K562 (cell line): ENCODE data around the gene ARAF. TPM values are rescaled to one million over a fixed set of nuclear protein-coding genes. Genes with fewer than 3 reads are reported as not detected.

Experiments used
- ARID3B ChIP-seq: fragments of 250-450 bp; sonication (Bioruptor Pico); IDR thresholded peaks from 2 replicates; pipeline ENCODE4 v1.4.0; 2020; ENCODE audit warnings: borderline replicate concordance
- CBX2 ChIP-seq: fragments of 200-600 bp; sonication (generic); IDR thresholded peaks from one replicate; pipeline ENCODE4 v1.6.1; 2012; ENCODE audit warnings: mild to moderate bottlenecking, low read length, inconsistent platforms; ENCODE audit not compliant: insufficient read depth, poor library complexity, severe bottlenecking
- CSDE1 ChIP-seq, 2 experiments: fragments of 450-650 bp; IDR thresholded peaks; 2 replicates each; pipeline ENCODE4 v1.6.1; 2016; ENCODE audit warnings: mild to moderate bottlenecking in 1 of 2
- CXXC5 ChIP-seq: fragments of 250-450 bp; sonication (Bioruptor Pico); IDR thresholded peaks from 2 replicates; pipeline ENCODE4 v1.8.0; 2022; ENCODE audit warnings: inconsistent platforms, mild to moderate bottlenecking, moderate library complexity
- EP300 ChIP-seq: IDR thresholded peaks from 2 replicates; pipeline ENCODE4 v1.6.1; 2012; ENCODE audit warnings: low read length, improper control_type of control experiment
- HDAC3 ChIP-seq: fragments of 450-650 bp; IDR thresholded peaks from 2 replicates; pipeline ENCODE4 v1.6.1; 2018; ENCODE audit warnings: borderline replicate concordance, mild to moderate bottlenecking, moderate library complexity; ENCODE audit not compliant: partially characterized antibody
- ILK ChIP-seq: fragments of 450-650 bp; IDR thresholded peaks from 2 replicates; pipeline ENCODE4 v1.6.1; 2016; ENCODE audit warnings: missing genetic modification characterization, low read depth, mild to moderate bottlenecking, missing compliant biosample characterization, moderate library complexity, borderline replicate concordance
- JUNB ChIP-seq: fragments of 450-650 bp; formaldehyde crosslinking; conservative IDR thresholded peaks from 2 replicates; pipeline ENCODE4 v1.4.0; 2020; ENCODE audit warnings: mild to moderate bottlenecking
- KAT2B ChIP-seq: IDR thresholded peaks from one replicate; pipeline ENCODE4 v1.6.1; 2012; ENCODE audit warnings: low read depth, mild to moderate bottlenecking, control low read depth, inconsistent platforms, low read length, moderate library complexity
- LARP7 ChIP-seq: fragments of 450-650 bp; IDR thresholded peaks from 2 replicates; pipeline ENCODE4 v1.6.1; 2016
- NFE2 ChIP-seq: IDR thresholded peaks from 2 replicates; pipeline ENCODE4 v1.6.1; 2014; ENCODE audit warnings: antibody characterized with exemption, low read depth
- NRF1 ChIP-seq, 2 experiments: fragments of 450-650 bp; IDR thresholded peaks in 1 of 2; conservative IDR thresholded peaks in 1 of 2; 2 replicates each; pipeline ENCODE4 v1.6.1; 2014; ENCODE audit warnings: mild to moderate bottlenecking in 2 of 2
- RBM34 ChIP-seq: fragments of 200-400 bp; formaldehyde crosslinking; IDR thresholded peaks from 2 replicates; pipeline ENCODE4 v1.6.1; 2018; ENCODE audit warnings: low read length, borderline replicate concordance; ENCODE audit not compliant: insufficient read depth
- SNIP1 ChIP-seq: fragments of 450-650 bp; IDR thresholded peaks from 2 replicates; pipeline ENCODE4 v1.7.1; 2017; ENCODE audit warnings: low read depth, mild to moderate bottlenecking
- SNRNP70 ChIP-seq: fragments of 200-400 bp; formaldehyde crosslinking; optimal IDR thresholded peaks from 2 replicates; pipeline ENCODE3; 2017; ENCODE audit warnings: low read depth, low read length
- SRSF7 ChIP-seq: fragments of 200-400 bp; formaldehyde crosslinking; optimal IDR thresholded peaks from 2 replicates; pipeline ENCODE3; 2017; ENCODE audit warnings: mild to moderate bottlenecking, low read depth, low read length
- ZBTB1 ChIP-seq: sonication (generic); formaldehyde crosslinking; IDR thresholded peaks from 2 replicates; pipeline ENCODE4 v1.8.1; 2023; ENCODE audit warnings: missing genetic modification reagents, low read depth, mild to moderate bottlenecking, borderline replicate concordance
- ZC3H11A ChIP-seq: IDR thresholded peaks from 2 replicates; pipeline ENCODE4 v1.6.1; 2012; ENCODE audit warnings: low read depth, low read length, improper control_type of control experiment
- ZC3H4 ChIP-seq: sonication (generic); formaldehyde crosslinking; IDR thresholded peaks from 2 replicates; pipeline ENCODE4 v1.9.0; 2021; ENCODE audit warnings: missing genetic modification reagents, borderline replicate concordance
- ZFPM2 ChIP-seq: fragments of 250-450 bp; sonication (Bioruptor Pico); IDR thresholded peaks from 2 replicates; pipeline ENCODE4 v1.5.1; 2022; ENCODE audit warnings: mild to moderate bottlenecking
- ZHX1 ChIP-seq: fragments of 150-350 bp; conservative IDR thresholded peaks from 2 replicates; pipeline ENCODE4 v1.6.1; 2014; ENCODE audit warnings: low read length
- ZNF121 ChIP-seq: sonication (generic); formaldehyde crosslinking; conservative IDR thresholded peaks from 2 replicates; pipeline ENCODE4 v1.8.0; 2022; ENCODE audit warnings: missing genetic modification reagents
- ZNF232 ChIP-seq: sonication (generic); formaldehyde crosslinking; IDR thresholded peaks from 2 replicates; pipeline ENCODE4 v1.8.0; 2022; ENCODE audit warnings: mild to moderate bottlenecking, missing genetic modification reagents
- ZNF324 ChIP-seq: fragments of 250-450 bp; sonication (Bioruptor Pico); IDR thresholded peaks from 2 replicates; pipeline ENCODE4 v1.4.0; 2020; ENCODE audit warnings: mild to moderate bottlenecking
- ZNF436 ChIP-seq: fragments of 250-450, 450-650 bp; sonication (Bioruptor Pico); formaldehyde crosslinking; IDR thresholded peaks from 2 replicates; pipeline ENCODE4 v1.7.0; 2020; ENCODE audit warnings: mild to moderate bottlenecking
- ZNF76 ChIP-seq: fragments of 250-450 bp; sonication (Bioruptor Pico); IDR thresholded peaks from 2 replicates; pipeline ENCODE4 v1.4.0; 2020; ENCODE audit warnings: mild to moderate bottlenecking, moderate library complexity, borderline replicate concordance
- polyA plus RNA-seq, 8 experiments: library from polyadenylated mRNA; depleted of rRNA in 4 of 8; stranded (reverse) in 5 of 8; unstranded in 3 of 8; fragments of >200 nt; fragmentation: Nextera tagmentation in 2 of 8; fragmentation: Illumina TruSeq in 1 of 8; extraction: Ambion mirVana in 2 of 8; extraction: Trizol in 1 of 8; gene quantifications; 2 replicates each; pipeline versions ENCODE4 v1.2.1 to v1.2.3, GENCODE V29; 2011 to 2014; ENCODE audit warnings: inconsistent platforms in 1 of 8, missing spikeins in 1 of 8
- total RNA-seq, 7 experiments: library from RNA; depleted of rRNA in 6 of 7; stranded (reverse); fragments of >200 nt in 6 of 7; fragmentation: Illumina TruSeq in 2 of 7; extraction: Trizol in 2 of 7; gene quantifications; 2 replicates each; pipeline versions ENCODE4 v1.2.1 to v1.2.3, GENCODE V29; 2011 to 2021; ENCODE audit warnings: low replicate concordance in 1 of 7

ARAF gene
- total and polyA plus RNA-seq, 9 of the 15 experiments (the other 6 are each of a cell fraction or from before 2014, with no cell fraction given), result 5.5 to 70.0 (median 29.4) TPM

- TF ChIP-seq ARID3B (CRISPR knock-in tag) (no peak), ZFPM2 (CRISPR knock-in tag) (no peak), EP300 (peak; percentile 89), ZNF76 (CRISPR knock-in tag) (no peak), CSDE1 (IDR thresholded peaks at IDR 0.05) (no peak), ZC3H4 (CRISPR knock-in tag) (no peak), ZHX1 (no peak), ZNF121 (CRISPR knock-in tag) (no peak), ILK (no peak), SRSF7 (no peak), ZNF232 (CRISPR knock-in tag) (no peak), ZBTB1 (CRISPR knock-in tag) (no peak), SNIP1 (no peak), NRF1 (conservative IDR thresholded peaks at IDR 0.05 in 1 of 2, IDR thresholded peaks at IDR 0.05 in 1 of 2) (no peak), SNRNP70 (no peak), JUNB (CRISPR knock-in tag) (no peak), ZC3H11A (no peak), HDAC3 (peak; percentile 28), LARP7 (no peak), KAT2B (no peak), NFE2 (peak; percentile 17; the same call in 1 of the 2 replicates), RBM34 (no peak), CXXC5 (CRISPR knock-in tag) (peak; percentile 74), CBX2 (no peak), ZNF324 (no peak), ZNF436 (CRISPR knock-in tag) (no peak)
Measured at GRCh38 chrX:47563801-47564315, 2.9 kb downstream of the ARAF start (continued).
